Hippocampal formation (tissue), 2 donors: Measurements from ENCODE around the gene ACSF3.

Experiments
- DNase-seq, 2 donors: peaks; one replicate each; lab custom pipeline; 2025; lab: John Stamatoyannopoulos, UW

Gene ACSF3

GRCh38 chr16:89131783-89132182, 38.1 kb downstream of the ACSF3 start:
- DNase-seq: no peak

- DNase-seq: no peak
These were observed 38.7 kb downstream of the ACSF3 start for GRCh38 chr16:89132194-89133005.

DNA sequence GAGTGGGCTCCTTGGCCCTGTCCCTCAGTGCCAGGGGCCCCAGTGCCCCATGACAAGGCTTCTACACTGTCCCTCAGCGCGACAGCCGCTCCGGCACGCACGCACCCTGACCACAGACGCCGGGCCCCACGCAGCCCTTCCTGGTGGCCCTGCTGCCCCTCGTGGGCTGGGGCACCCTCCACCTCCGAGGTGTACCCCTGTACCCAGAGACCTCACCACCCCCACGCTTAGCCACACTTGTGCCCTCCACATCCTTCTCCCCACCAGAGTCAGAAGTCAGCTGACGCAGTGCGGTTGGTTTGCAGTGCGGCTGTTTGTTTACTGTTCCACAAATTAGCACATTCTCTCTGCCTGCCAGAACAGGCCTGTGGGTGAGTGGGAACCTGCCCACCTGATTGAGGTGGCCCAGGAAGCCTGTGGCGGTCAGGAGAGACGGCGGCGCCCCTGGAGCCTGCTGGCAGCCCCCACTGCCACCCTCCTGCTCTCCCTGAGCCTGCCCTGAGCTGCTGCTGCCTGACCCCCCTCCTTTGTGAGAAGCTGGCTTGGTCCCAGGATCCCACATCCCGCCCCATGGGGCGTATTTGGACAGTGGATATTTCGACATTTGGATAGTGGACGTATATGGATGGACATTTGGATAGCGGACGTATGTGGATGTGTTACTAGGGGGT, 39.9 kb downstream of the ACSF3 start:
- DNase-seq: no peak

- DNase-seq: no peak
These were observed 40.6 kb downstream of the ACSF3 start for GRCh38 chr16:89134269-89134668.

DNA sequence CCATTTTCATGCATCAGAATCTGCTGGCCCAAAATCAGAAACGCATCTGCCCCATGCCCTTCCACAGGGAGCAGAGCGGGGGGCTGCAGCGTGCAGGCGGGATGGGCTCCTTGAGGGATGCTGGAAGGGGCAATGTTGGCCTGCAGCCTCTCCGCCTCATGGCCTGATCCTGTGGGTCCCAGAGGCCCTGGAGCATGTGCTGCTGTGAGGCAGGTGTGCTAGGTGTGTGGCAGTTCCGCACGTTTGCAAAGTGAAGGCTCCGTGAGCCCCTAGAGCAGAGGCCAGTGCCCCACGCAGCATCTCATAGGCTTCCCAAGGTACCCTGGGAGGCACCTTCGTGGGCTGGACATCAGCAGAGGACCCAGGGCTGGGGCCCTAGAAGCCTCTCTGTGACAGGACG, 41.5 kb downstream of the ACSF3 start:
- no peak for DNase-seq

GRCh38 chr16:89135971-89136765, 42.5 kb downstream of the ACSF3 start:
- no peak for DNase-seq

GRCh38 chr16:89136931-89137330, 43.3 kb downstream of the ACSF3 start:
- no peak for DNase-seq

- no peak for DNase-seq
These were observed 44.2 kb downstream of the ACSF3 start for GRCh38 chr16:89137666-89138512.

DNA sequence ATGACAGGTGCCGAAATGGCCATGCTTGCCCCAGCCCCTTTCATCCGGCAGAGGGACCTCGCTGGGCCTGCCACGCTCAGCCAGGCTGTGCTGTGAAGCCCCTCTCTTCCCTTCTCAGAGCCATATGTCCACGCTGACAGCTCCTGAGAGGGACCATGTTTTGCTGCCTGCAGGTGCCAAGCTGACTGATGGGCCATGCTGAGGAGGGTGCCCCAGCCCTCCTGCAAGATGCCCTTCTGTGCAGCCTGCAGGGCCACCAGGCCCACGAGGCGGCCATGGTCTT, 44.8 kb downstream of the ACSF3 start:
- no peak for DNase-seq

DNA sequence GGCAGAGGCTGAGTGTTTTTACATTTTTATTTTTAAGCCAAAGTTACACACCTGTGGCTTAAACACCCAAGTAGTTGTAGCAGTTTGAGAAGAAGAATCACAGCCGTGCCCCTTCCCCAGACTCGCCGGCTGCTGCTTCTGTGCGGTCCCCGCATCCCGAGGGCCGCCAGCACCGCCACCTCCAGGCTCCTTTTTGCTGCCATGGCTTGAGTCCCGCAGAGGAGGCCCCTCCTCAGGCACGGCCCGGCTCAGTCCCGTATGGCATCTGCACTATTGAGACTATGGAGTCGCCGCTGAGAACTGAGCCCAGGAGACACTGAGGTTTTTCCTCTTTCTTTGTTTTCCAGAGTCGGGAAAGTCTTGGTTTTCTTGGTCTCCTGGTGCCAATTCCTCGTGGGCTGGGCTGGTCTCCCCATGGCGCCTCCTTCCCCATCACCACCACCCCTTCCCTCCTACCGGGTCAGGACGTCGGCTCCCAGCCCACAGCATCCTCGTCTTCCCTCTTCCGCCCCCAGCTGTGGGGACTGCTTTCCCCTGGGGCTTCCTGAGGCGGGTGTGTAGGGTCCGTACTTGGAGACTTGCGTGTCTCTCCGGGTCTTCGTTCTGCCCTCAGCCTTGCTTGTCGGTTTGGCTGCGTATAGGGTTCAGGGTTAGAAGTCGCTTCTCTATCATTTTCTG, 45.3 kb downstream of the ACSF3 start:
- no peak for DNase-seq

DNA sequence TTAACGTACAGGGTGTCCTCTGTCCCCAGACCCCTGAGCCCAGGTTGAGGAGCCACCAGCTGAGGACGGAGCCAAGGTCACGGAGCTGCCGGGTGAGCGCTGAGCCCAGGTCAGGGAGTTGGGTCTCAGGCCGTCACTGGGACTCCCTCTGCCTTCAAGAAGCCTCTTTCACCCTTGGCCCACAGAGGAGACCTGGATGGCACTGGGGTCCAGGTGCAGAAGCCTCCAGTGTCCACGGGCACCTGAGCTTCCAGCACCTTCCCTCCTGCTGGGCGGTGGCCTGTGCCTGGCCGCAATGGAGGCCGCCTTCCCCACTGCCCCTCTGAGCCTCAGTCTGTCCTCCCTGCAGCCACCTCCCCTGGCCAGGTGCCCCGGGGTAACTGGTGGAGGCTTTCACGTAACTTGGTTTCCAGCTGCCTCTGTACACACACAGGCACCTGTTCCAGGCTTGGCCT, 46.3 kb downstream of the ACSF3 start:
- DNase-seq: no peak

- DNase-seq: no peak
These were observed 46.7 kb downstream of the ACSF3 start for GRCh38 chr16:89140401-89140800.

- no peak for DNase-seq
These were observed 47.6 kb downstream of the ACSF3 start for GRCh38 chr16:89140981-89141883.

DNA sequence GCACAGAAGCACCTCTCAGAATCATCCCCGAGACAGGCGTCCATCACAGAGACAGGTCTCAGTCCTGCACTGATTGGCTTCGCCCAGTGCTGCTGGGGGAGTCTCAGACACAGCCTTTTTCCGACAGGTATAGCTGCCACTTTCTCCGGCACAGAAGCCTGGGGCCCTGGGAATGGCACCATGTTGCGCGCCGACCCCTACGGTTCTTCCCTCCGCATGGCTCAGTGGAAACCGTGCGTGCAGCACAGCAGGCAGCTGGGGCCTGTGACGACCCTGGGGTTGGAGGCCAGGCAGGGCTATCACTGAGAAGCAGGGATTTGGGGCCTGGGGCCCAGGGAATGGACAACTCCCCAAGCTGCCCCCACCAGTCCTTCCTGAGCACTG, 48.2 kb downstream of the ACSF3 start:
- DNase-seq: no peak

GRCh38 chr16:89142474-89143195, 49.0 kb downstream of the ACSF3 start:
- DNase-seq: no peak

DNA sequence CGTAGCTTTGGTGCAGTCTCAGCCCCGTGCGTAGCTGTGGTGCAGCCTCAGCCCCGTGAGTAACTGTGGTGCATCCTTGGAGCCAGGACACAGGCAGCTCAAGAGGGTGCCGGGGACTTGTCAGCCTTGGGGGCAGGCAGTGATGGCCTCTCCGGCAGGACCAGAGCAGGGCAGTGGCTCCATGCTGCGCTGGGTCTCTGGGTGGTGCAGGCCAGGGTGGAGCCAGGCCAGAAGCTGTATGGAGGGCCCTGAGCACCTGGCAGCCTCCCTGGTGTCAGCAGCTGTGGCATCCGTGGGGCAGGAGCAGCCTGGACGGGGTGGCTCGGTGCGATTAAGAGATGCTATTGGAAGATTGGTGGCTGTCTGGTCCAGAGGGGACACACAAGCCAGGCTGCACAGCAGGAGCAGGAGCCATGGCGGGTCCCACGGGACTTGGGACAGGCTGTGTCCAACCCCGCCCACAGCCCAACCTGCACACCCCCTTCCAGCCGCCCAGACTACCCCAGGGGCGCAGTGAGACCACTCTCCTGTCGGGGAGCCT, 49.6 kb downstream of the ACSF3 start:
- DNase-seq: no peak

- no peak for DNase-seq
These were observed 50.4 kb downstream of the ACSF3 start for GRCh38 chr16:89143911-89144675.

DNA sequence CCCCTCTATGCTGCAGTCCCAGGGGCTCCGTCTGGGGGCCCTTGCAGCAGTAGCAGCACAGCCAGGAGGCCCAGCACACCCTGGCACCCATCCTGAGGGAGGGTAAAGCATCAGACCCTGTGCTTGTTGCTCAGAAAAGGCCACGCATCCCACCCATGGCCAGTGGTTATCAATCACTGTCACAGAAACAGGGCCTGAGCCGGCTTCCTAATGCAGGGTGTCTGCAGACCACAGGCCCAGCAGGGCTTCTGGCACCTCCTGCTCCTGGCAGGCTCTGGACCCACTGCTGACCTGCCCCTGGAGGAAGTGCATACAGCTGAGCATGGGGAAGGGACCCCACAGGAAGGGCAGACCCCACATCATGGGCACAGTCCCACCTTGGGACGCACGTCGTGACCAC, 51.0 kb downstream of the ACSF3 start:
- DNase-seq: no peak
